Subcutaneous adipose tissue (tissue), 4 donors: ENCODE results near the gene NMNAT1. TPM values are rescaled to one million over a fixed set of nuclear protein-coding genes. Genes with fewer than 3 reads are reported as not detected.

Experiments
- CTCF ChIP-seq: fragments of 450-650 bp; IDR thresholded peaks from one replicate; pipeline ENCODE4 v1.5.1; 2016; ENCODE audit warnings: low read depth, mild to moderate bottlenecking, control low read depth, antibody characterized with exemption, moderate library complexity
- total RNA-seq, 4 donors: library from RNA; depleted of rRNA; stranded (reverse); fragments of >200 nt; gene quantifications; one replicate each; pipeline ENCODE4 v1.1.0, GENCODE V29; 2016

Gene NMNAT1
- total RNA-seq, 4 donors from 2014 or later, result 5.8 to 7.5 (median 6.5) TPM

GRCh38 chr1:9910423-9911178 lies 32.7 kb upstream of the NMNAT1 start:
- TF ChIP-seq CTCF, result no peak

GRCh38 chr1:9912264-9912936 lies 30.9 kb upstream of the NMNAT1 start:
- TF ChIP-seq CTCF, result no peak

GRCh38 chr1:9914610-9914937 lies 28.7 kb upstream of the NMNAT1 start:
- TF ChIP-seq CTCF, result no peak

GRCh38 chr1:9916452-9916851 lies 26.8 kb upstream of the NMNAT1 start:
- no peak for TF ChIP-seq CTCF

GRCh38 chr1:9917901-9918300 lies 25.4 kb upstream of the NMNAT1 start:
- no peak for TF ChIP-seq CTCF

GRCh38 chr1:9920606-9921005 lies 22.7 kb upstream of the NMNAT1 start:
- TF ChIP-seq CTCF, result no peak

- TF ChIP-seq CTCF, result no peak
Observed at GRCh38 chr1:9922342-9922741, 20.9 kb upstream of the NMNAT1 start.
